Stimulated activated naive B cell treated with anti-CD40 and anti-IgM and Interleukin-4, amounts not matched to agents 10 μg/mL and 1 μg/mL and 100 μg/mL, for 72 hours (primary cell): ENCODE results near the gene ASPN.

ENCODE experiments used
- ATAC-seq, 2 donors: fragments of 150-1000 bp; cut with Tn5 transposase; replicated peaks; 2 replicates each; pipeline ENCODE4 v1.10.0; 2021; ENCODE audit warnings: moderate library complexity in 1 of 2
- DNase-seq: peaks from one replicate; pipeline ENCODE4 v3.0.0; 2021
- H3K27ac Mint-ChIP-seq: one replicate; pipeline ENCODE4 v1.8.0; 2022; ENCODE audit warnings: mild to moderate bottlenecking, mixed read lengths
- H3K27me3 Mint-ChIP-seq, 2 donors: one replicate each; pipeline ENCODE4 v1.8.0; 2022; ENCODE audit warnings: mixed read lengths in 2 of 2
- H3K36me3 Mint-ChIP-seq, 2 donors: one replicate each; pipeline ENCODE4 v1.8.0; 2022; ENCODE audit warnings: mixed read lengths in 2 of 2, mild to moderate bottlenecking in 1 of 2
- H3K4me1 Mint-ChIP-seq, 2 donors: one replicate each; pipeline ENCODE4 v1.8.0; 2022; ENCODE audit warnings: mixed read lengths in 2 of 2, mild to moderate bottlenecking in 1 of 2
- H3K4me3 Mint-ChIP-seq, 2 donors: one replicate each; pipeline ENCODE4 v1.8.0; 2022; ENCODE audit warnings: mild to moderate bottlenecking in 2 of 2, mixed read lengths in 2 of 2, moderate library complexity in 1 of 2
- H3K9me3 Mint-ChIP-seq, 2 donors: one replicate each; pipeline ENCODE4 v1.8.0; 2022; ENCODE audit warnings: mixed read lengths in 2 of 2, mild to moderate bottlenecking in 1 of 2

The ASPN gene

DNA sequence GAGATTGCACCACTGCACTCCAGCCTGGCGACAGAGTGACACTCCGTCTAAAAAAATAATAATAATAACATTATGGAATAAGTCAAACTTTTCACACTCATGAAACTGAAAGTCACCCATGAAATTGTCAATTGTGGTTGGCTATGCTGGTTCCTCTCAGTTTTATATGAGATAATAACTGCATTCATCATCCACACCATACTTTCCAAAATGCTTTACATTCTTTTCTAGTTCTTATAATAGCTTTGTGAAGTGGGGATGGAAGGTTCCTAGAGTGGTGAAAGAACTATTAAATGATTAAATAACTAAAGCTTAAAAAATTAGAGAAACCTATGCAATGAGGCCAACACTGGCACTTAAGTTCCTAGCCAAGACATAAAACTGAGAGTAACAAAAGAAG is 12.6 kb upstream of the ASPN start:
- no peak overlapping the region for H3K27ac Mint-ChIP-seq
- peaks cover 0 to 2% of the 10 kb centered on the region in 2 donors for H3K36me3 Mint-ChIP-seq
- H3K27me3 Mint-ChIP-seq, result no peaks in the 10 kb centered on the region
- no peaks in the 10 kb centered on the region for H3K9me3 Mint-ChIP-seq
- no peaks in the 10 kb centered on the region for H3K4me1 Mint-ChIP-seq
- H3K4me3 Mint-ChIP-seq, result no peak overlapping the region
- DNase-seq (no peak), ATAC-seq (no peak)

DNA sequence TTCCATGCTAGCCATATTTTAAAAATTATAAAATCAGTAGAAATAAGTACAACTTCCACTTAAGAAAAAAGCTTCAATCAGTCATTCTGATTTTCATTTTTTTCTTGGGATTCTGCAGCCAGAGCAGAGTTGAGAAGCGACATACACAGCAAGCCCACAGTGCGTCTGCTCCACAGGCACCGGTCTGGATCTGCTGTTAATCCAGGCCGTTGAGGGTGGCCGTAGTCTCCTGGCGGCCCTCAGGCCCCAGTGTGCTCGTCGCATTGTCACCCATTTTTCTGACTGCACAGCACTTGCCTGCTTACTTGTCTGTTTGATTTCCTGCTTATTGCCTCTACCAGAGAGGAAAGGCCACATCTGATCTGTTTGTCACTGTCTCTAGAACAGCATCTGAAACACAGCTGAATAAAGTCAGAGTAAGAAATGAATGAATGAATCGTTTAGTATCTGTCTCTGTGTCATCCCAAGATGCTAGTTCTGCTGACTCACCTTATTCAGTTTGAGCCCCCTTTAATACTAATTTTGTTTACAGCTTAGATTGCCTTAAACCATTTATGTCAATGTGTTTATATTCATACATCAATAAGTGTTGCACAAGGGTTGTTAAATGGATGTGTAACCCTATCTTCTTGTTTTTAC is 11.6 kb upstream of the ASPN start:
- no peak for DNase-seq
- Mint-ChIP-seq H3K27ac (no peak overlapping the region), H3K4me3 (no peak overlapping the region), H3K4me1 (no peaks in the 10 kb centered on the region), H3K27me3 (no peaks in the 10 kb centered on the region), H3K9me3 (no peaks in the 10 kb centered on the region), H3K36me3 (peaks cover 0 to 2% of the 10 kb centered on the region in 2 donors)
- no peak for ATAC-seq

DNA sequence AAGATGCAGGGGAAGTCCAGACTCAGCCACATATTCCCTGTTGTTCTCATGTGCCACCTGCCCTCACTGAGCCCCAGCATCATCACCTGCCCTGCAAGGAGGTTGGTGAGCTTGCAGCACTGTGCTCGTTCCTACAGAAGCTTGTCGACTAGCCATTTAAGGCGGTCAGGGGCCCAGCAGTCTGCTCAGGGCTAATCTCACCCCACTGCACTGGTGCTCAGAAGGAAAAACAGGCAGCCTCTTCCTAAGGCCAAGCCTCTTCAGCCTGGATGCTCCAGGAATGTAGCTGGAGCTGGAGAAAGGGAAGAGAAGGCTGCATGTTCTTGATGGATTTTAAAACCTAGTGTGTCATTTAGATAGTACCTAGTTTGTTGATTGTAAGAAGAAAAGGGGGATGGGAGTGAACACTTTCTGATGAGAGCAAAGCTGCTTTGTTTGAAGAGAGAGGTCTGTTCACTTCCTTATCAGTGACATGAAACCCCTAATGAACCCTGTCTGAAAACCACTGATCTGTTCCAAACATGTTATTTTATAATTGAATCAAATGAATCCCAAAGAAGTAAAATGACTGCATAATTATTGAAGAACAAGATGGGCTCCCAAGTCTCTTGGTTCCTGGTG is 10.6 kb upstream of the ASPN start:
- ATAC-seq (no peak), DNase-seq (no peak)
- peaks cover 0 to 2% of the 10 kb centered on the region in 2 donors for H3K36me3 Mint-ChIP-seq
- no peaks in the 10 kb centered on the region for H3K9me3 Mint-ChIP-seq
- no peak overlapping the region for H3K27ac Mint-ChIP-seq
- H3K4me1 Mint-ChIP-seq, result no peaks in the 10 kb centered on the region
- no peak overlapping the region for H3K4me3 Mint-ChIP-seq
- no peaks in the 10 kb centered on the region for H3K27me3 Mint-ChIP-seq

DNA sequence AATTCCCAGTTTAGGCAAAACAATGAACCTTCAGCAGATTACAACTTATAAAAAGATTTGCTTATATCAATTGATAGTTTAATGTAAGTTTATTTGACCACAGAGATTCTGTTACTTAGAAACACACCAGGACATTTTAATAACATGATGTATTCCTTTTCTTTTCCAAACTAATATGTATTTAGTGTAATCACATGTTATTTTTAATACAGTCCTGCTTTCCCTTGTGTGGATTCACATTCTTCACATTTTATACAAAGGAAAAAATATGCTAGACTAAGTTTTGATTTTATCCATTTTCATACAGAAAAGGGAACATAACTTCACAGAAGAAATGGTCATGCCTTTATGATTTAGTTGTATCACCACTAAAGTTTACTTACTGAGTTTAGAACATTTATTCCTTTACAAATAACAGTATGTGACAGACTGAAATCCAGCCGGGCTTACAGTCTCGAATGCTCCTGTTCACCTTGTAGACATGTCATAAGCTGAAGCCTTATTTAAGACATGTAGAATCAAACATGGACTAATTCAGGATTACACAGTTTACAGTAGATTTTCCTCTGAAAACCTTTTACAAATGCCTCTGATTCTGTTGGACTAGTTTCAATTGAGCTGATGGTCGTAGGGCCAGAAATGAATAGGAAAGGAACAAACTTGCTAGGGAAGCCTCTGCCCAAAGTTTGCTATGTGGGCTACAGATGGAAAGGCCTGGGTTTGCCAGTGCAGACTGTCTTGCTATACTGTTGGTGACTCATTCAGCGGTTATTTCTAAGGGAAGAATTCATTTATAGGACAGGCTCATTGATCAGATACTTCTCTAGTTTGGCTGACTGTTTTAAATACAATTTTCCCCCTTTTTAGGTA is 6.6 kb upstream of the ASPN start:
- H3K4me3 Mint-ChIP-seq, result no peak overlapping the region
- H3K27me3 Mint-ChIP-seq, result no peaks in the 10 kb centered on the region
- DNase-seq (no peak), ATAC-seq (no peak)
- no peak overlapping the region for H3K27ac Mint-ChIP-seq
- no peaks in the 10 kb centered on the region for H3K36me3 Mint-ChIP-seq
- H3K9me3 Mint-ChIP-seq, result no peaks in the 10 kb centered on the region
- H3K4me1 Mint-ChIP-seq, result no peaks in the 10 kb centered on the region

DNA sequence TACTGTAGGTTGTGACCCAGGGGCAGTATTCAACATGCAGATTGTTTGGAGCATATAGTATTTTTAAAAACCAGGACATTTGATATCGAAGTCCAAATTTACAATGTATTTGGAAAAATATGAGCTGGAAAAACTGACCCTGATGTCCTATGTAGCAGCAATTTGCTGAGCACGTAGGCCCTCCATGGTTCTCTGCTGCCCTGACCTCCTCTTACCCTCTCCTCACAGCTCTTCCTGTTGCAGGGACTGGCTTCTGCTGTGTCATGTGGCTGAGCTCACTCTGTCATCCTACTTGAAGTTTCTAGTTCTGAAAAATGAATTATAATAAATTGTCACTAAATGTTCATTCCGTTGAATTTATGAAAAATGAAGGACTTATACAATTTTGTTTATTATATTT is 4.1 kb upstream of the ASPN start:
- peaks cover 0 to 3% of the 10 kb centered on the region in 2 donors for H3K36me3 Mint-ChIP-seq
- no peaks in the 10 kb centered on the region for H3K9me3 Mint-ChIP-seq
- no peak for DNase-seq
- peaks cover 0 to 1% of the 10 kb centered on the region in 2 donors for H3K4me1 Mint-ChIP-seq
- no peak for ATAC-seq
- no peak overlapping the region for H3K4me3 Mint-ChIP-seq
- no peaks in the 10 kb centered on the region for H3K27me3 Mint-ChIP-seq
- no peak overlapping the region for H3K27ac Mint-ChIP-seq

DNA sequence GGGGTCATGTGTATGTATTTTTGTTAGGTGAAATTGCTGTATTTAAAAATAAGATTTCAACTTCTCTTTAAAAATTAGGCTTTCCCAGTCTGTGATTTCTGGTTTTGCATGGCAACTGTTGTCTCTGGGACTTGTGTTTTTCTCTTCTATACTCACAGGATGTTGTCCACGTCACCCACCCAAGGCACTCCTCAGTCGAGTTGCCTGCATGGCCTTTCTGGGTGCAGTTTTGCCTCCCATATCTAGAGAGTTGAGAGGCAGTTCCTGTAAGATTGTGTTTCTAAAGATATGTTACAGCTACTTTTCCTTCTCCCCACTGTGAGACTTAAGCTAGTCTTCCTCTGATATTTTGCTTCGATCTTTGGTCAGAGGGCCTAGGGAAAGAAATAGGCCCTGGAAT is 2.3 kb upstream of the ASPN start:
- no peak for ATAC-seq
- H3K27ac Mint-ChIP-seq, result no peak overlapping the region
- H3K27me3 Mint-ChIP-seq, result no peaks in the 10 kb centered on the region
- peaks cover 4 to 8% of the 10 kb centered on the region in 2 donors for H3K4me1 Mint-ChIP-seq
- DNase-seq, result no peak
- H3K36me3 Mint-ChIP-seq, result peaks cover 0 to 3% of the 10 kb centered on the region in 2 donors
- H3K4me3 Mint-ChIP-seq, result no peak overlapping the region
- H3K9me3 Mint-ChIP-seq, result no peaks in the 10 kb centered on the region

DNA sequence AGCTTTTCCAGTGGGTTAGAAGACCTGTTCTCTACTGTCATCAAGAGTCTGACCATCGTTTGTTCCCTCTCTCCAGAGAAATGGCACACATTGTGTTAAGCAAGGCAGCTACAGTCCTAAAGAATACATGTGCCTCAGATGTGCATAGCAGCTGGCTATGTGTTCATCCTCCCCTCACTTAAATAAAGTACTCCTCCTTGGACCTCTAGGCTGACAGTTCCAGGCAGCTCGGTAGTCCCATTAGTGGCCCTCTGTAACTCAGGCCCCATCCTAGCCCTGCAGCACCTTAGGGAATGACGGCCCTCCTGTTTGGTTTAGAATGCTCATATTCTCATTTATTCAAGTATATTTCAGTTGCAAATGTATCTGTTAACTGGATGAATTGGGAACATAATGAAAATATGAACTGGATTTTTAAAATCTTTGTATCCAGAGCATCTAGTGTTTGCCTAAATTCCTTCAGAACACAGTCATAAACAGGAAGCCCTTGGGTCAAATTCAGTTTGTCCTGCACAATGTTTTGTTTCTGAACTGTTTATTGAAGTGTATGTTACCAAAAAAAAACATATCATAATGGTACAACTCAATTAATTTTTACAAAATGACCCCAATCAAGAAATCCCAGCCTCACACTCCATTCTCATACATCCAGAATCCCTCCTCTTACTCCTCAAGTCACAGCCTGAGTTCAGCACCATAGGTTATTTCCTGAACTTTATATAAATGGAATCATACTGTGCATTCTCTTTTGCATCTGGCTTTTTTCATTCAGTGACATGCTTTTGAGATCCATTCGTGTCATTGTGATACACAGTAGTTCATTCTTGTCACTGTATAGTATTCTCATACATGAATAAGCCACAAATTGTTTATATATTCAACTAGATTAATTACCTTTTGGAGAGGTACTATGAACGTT is 1.6 kb upstream of the ASPN start:
- Mint-ChIP-seq H3K36me3 (peaks cover 0 to 3% of the 10 kb centered on the region in 2 donors), H3K9me3 (no peaks in the 10 kb centered on the region), H3K27ac (no peak overlapping the region), H3K27me3 (no peaks in the 10 kb centered on the region), H3K4me1 (peaks cover 4 to 8% of the 10 kb centered on the region in 2 donors), H3K4me3 (no peak overlapping the region)
- no peak for ATAC-seq
- no peak for DNase-seq

DNA sequence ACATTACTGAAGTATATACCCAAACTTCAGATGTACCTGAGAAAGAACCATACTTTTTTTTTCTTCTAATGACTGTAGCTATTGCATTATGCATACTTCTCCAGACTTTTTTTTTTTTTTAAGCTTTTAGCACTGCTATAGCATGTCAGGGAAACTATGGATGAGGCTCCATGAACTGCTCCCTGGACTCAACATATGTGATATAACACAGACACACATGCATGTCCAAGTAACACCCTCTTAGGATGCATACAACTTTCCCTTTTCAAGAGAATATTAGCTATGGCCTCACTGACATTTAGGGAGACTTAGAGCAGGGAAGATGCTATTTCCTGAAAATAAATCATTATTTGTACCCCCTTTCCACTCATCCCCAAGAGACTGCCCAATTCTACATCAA is 499 bp upstream of the ASPN start:
- H3K4me3 Mint-ChIP-seq, result no peak overlapping the region
- ATAC-seq, result no peak
- peaks cover 4 to 8% of the 10 kb centered on the region in 2 donors for H3K4me1 Mint-ChIP-seq
- no peak for DNase-seq
- no peaks in the 10 kb centered on the region for H3K27me3 Mint-ChIP-seq
- peaks cover 0 to 3% of the 10 kb centered on the region in 2 donors for H3K36me3 Mint-ChIP-seq
- H3K9me3 Mint-ChIP-seq, result no peaks in the 10 kb centered on the region
- H3K27ac Mint-ChIP-seq, result no peak overlapping the region

DNA sequence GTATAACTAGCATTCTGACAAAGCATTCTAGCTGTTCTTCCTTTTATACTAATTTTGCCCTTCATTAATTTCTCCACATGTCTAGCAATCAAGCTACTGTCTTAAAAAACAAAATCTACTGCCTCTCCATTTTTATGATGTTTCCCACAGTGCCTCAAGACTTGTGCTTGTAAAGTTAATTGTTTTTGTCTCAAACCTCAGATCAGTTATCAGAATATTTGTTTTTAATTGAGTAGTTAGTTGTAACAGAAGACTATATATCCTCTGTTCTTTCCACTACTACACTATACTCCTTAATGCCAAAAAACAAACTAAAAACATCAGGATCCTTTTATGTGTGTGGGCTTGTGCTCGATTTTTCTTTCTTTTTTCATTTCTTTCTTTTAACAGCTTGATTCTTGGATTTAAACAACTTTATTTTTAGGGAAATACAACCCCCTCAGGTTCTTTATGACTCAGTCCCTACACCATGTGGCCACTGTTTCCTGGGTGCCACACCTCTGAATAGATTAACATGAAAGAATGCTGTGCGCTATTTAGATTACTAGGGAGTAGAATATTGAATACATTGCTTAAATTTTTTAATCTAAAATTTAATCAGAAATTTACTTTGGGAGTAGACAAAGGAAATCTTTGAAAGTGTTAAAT is 1.2 kb downstream of the ASPN start:
- DNase-seq (no peak), ATAC-seq (peak; percentile 41 to 66)
- Mint-ChIP-seq H3K9me3 (no peaks in the 10 kb centered on the region), H3K4me3 (no peak overlapping the region), H3K27ac (peak overlapping the region; percentile 57), H3K27me3 (no peaks in the 10 kb centered on the region), H3K4me1 (peaks cover 7 to 13% of the 10 kb centered on the region in 2 donors), H3K36me3 (peaks cover 0 to 3% of the 10 kb centered on the region in 2 donors)

DNA sequence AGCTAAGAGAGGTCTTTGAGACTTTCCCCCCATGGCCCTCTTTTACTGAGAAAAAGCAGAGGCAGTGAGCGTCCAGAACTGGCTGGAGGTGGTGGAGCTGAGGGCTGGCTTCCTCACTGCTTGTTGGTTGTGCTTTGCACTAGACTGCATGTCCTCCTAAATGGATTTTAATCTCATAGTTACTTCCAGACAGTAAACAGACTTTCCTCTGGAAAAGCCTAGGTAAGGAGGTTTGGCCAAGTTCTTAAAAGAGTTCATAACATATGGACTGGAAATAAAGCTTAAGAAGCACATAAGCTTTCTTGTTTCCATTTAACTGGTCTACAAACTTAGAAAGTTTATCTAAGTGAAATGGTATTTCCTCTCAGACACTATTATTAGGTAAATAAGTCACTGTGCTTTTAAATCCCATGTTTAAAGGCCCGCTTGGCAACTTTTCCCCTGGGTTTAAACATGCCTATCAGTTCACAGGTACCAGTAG is 2.0 kb downstream of the ASPN start:
- Mint-ChIP-seq H3K36me3 (peaks cover 4 to 6% of the 10 kb centered on the region in 2 donors), H3K9me3 (no peaks in the 10 kb centered on the region), H3K4me3 (no peak overlapping the region), H3K27me3 (no peaks in the 10 kb centered on the region), H3K27ac (no peak overlapping the region), H3K4me1 (peaks cover 7 to 13% of the 10 kb centered on the region in 2 donors)
- ATAC-seq (no peak), DNase-seq (no peak)

DNA sequence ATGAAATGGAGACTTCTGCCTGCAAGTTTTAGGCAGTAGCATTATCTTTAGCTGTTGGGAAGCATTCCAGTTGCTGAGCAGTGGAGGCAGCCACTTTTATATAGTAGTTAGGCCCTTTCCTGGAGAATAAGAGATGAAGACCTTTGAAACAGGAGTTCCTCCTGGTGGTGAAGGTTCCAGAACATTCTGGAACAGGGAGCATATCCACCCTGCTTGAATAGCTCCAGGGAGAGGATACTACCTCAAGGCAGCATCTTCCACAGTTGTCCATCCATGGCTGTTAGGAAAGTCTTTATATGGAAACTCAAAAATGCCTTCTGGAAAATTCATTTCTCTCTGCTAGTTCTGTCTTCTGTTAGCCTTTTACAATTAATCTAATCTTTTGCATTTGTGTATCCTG is 3.0 kb downstream of the ASPN start:
- DNase-seq, result no peak
- no peaks in the 10 kb centered on the region for H3K27me3 Mint-ChIP-seq
- H3K4me1 Mint-ChIP-seq, result peaks cover 7 to 13% of the 10 kb centered on the region in 2 donors
- ATAC-seq, result no peak
- no peak overlapping the region for H3K27ac Mint-ChIP-seq
- no peaks in the 10 kb centered on the region for H3K9me3 Mint-ChIP-seq
- H3K4me3 Mint-ChIP-seq, result no peak overlapping the region
- peaks cover 4 to 6% of the 10 kb centered on the region in 2 donors for H3K36me3 Mint-ChIP-seq

DNA sequence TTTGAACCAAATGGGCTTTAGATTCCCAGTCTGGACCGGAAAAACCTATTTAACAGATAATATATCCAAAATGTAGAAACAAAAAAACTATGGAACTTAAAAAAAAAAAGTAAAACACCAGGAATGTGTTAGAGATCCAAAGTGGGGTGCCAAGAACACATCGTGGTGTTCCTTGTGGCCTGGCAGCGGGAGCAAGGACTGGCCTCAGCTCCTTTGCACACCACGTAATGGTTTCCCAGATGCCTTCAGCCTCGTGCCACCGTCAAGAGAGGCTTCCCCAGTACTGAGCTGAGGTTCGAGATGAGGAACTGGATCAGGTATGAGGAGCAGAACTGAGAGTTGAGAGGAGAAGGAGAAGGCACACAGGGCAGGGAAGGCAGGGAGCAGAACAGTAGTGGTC is 3.5 kb downstream of the ASPN start:
- no peak for DNase-seq
- Mint-ChIP-seq H3K36me3 (peaks cover 4 to 6% of the 10 kb centered on the region in 2 donors), H3K4me1 (peaks cover 7 to 13% of the 10 kb centered on the region in 2 donors), H3K4me3 (no peak overlapping the region), H3K27ac (no peak overlapping the region), H3K27me3 (no peaks in the 10 kb centered on the region), H3K9me3 (no peaks in the 10 kb centered on the region)
- ATAC-seq, result no peak

DNA sequence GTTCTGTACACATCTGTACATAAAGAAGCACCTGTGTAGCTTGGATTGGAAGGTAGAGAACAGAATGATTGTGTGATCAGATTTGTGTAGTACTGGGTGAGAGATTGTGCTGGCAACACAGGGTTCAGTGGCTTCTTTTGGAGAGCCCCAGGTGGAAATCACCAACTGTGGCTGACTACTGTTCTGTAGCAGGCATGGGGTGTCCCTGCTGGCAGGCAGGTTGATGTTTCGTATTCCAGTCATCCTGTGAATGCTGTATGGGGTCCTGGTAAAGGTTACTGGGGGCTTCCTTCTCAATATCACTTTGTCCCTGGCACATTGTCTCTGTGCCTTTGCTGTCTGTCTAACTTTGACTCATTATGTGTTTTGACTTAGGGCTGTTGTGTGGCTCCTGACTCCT is 5.3 kb downstream of the ASPN start:
- no peaks in the 10 kb centered on the region for H3K27me3 Mint-ChIP-seq
- H3K9me3 Mint-ChIP-seq, result no peaks in the 10 kb centered on the region
- H3K36me3 Mint-ChIP-seq, result peaks cover 3 to 8% of the 10 kb centered on the region in 2 donors
- peaks cover 7 to 13% of the 10 kb centered on the region in 2 donors for H3K4me1 Mint-ChIP-seq
- H3K27ac Mint-ChIP-seq, result no peak overlapping the region
- DNase-seq (peak; percentile 6), ATAC-seq (peak; percentile 74 to 88)
- no peak overlapping the region for H3K4me3 Mint-ChIP-seq
